NCI-H146 (cell line): Measurements from ENCODE around the gene EPS8L2.
"Not testable (repeated sequence)": the region's sequence is repeated elsewhere in the genome, so short reads cannot be mapped to it uniquely, and the experiment has no call there.

Experiments
- DNase-seq: peaks from one replicate; lab custom pipeline; 2025; lab: John Stamatoyannopoulos, UW

Gene EPS8L2

DNA sequence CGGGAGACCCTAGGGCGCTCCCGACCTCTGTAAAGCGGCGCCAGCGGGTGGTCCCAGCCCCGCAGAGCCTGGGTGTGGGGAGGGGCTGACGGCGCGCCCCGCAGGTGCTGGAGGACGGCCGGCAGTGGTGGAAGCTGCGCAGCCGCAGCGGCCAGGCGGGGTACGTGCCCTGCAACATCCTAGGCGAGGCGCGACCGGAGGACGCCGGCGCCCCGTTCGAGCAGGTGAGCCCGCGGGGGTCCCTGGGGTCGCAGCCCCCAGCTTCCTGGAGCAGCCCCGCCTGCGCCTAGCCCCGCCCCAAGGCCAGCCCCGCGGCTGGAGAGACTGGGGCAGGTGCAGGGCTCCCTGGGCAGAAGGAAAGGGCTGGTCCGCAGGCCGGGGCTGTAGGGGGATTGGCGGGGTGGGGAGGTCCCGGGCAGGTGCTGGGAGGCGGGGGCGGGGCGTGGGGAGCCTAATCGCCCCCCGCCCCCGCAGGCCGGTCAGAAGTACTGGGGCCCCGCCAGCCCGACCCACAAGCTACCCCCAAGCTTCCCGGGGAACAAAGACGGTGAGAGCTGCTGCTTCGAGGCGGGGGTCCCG, 19.7 kb downstream of the EPS8L2 start:
- DNase-seq = peak; percentile 79

DNA sequence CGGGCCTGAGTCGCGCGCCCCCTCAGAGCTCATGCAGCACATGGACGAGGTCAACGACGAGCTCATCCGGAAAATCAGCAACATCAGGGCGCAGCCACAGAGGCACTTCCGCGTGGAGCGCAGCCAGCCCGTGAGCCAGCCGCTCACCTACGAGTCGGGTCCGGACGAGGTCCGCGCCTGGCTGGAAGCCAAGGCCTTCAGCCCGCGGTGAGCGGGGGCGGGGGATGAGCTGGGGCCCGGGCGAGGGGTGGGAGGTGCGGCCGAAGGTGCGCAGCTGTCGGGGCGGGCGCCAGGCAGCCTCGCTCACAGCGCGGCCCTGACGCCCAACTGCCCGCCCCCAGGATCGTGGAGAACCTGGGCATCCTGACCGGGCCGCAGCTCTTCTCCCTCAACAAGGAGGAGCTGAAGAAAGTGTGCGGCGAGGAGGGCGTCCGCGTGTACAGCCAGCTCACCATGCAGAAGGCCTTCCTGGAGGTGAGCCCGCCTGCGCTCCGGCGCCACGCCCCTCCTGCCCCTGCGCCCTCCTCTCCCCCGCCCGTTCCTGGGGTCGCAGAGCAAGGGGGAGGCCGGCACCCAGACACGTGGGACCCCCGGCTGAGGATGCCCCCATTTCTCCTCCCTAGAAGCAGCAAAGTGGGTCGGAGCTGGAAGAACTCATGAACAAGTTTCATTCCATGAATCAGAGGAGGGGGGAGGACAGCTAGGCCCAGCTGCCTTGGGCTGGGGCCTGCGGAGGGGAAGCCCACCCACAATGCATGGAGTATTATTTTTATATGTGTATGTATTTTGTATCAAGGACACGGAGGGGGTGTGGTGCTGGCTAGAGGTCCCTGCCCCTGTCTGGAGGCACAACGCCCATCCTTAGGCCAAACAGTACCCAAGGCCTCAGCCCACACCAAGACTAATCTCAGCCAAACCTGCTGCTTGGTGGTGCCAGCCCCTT, 20.5 kb downstream of the EPS8L2 start:
- peak; percentile 86 for DNase-seq

DNA sequence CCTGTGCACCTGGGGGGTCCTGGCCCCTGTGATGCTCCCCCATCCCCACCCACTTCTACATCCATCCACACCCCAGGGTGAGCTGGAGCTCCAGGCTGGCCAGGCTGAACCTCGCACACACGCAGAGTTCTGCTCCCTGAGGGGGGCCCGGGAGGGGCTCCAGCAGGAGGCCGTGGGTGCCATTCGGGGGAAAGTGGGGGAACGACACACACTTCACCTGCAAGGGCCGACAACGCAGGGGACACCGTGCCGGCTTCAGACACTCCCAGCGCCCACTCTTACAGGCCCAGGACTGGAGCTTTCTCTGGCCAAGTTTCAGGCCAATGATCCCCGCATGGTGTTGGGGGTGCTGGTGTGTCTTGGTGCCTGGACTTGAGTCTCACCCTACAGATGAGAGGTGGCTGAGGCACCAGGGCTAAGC, 21.3 kb downstream of the EPS8L2 start:
- no peak for DNase-seq

DNA sequence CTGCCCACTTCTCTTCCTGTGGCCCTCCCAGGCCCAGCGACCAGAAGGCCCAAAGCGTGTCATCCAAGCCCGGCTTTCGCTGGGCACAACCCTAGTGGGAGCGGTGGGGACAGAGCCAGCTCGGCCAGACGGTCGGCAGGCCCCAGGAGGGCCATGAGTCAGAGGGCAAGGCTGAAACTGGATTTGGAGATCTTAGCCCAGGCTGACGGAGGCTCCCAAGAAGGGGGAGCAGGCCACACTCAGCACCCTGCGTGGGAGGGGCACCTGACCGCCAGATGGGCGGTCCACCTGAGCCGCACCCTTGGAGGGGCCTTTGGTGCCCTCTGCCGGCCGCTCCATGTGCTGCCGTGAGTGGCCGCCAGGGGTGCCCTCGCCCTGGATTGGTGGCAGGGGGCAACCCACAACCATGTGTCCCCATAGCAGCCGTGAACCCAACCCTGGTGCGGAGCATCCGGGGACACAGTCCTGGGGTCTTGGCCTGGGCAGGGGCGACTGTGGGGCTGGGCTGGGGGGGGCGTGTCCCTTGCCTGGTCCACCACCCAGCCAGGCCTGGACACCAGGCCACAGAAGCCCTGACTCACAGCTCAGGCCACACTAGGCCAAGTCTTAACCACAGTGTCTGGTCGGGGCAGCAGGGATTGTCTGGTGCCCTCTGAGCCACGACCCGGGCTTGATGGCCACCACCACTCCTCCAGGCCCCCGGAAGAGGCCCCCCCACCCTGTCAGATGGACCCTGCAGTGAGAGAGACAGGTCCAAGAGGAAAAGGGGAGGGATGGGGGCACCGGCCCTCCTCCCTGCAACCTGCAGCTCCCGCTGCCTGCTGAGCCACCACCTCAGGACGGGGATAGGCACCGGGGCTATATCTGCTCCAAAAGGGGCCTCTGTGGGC, 22.1 kb downstream of the EPS8L2 start:
- DNase-seq = peak; percentile 61

DNA sequence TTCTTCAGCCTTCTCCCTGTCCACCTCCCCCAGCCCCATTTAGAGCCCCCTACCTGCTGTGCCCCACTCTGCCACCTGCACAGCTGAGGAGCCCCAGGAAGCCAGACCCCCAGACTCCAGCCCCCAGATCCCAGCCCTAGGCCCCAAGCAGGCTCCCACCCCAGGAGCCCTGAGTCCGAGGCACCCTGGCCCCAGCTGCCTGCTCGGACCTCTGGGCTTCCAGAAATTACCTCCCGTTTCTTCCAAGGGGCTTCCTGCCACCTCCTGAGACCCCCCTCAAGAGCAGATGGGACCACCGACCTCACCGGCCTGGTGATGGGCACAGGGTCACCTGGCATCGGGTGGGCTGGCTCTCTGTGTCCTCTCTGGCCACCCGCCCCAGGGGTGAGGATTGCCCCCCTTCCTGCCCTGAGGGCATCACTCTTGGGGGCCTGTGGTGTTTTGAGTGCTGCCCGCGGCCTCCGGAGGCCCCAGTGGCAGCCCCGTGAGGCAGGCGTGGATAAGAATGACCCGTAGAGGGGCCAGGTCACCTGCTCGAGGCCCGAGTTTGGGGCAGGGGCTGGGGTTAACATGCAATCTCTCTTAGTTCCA, 23.0 kb downstream of the EPS8L2 start:
- no peak for DNase-seq

DNA sequence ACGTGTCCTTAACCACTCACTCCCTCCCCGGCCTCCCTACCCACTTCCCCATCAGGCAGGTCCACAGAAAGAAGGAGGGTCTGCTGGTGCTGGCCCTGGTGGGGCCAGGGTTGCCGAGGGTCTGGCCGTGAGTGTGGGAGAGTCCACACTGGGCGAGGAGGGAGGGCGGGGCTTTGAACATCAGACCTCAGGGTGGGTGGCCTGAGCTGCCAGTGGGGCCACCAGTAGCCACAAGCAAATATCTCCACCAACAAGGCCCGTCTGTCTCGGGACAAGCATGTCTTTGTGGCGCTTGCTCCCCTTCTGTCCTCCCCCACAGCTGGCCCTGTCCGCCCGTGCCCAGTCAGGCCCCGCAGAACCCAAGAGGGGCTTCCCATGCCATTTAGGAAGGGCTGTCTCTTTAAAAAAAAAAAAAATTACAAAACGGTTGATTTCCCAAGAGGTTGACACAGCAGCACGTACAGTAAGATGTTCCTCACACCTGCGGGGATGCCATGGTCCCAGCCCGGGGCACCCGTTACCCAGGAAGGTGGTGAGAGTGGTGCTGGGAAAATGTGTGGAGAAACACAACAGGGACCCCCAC, 23.6 kb downstream of the EPS8L2 start:
- no peak for DNase-seq

DNA sequence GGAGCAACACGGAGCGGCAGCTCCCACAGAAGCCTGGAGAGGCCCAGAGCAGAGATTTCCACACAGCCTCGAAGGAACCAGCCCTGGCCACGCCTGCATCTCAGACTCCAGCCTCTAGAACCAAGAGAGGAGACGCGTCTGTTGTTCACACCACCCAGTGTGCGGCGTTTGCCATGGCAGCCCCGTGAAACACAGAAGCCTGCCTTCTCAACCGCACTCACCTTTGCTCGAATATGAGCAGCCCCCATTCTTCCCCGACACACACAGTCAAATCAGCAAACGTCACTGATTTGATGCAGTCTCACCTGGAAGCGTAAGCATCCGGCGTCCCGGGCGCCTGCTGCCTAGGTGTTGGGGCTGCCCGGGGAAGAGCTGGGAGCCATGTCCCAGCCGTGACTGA, 27.0 kb downstream of the EPS8L2 start:
- peak; percentile 33 for DNase-seq

DNA sequence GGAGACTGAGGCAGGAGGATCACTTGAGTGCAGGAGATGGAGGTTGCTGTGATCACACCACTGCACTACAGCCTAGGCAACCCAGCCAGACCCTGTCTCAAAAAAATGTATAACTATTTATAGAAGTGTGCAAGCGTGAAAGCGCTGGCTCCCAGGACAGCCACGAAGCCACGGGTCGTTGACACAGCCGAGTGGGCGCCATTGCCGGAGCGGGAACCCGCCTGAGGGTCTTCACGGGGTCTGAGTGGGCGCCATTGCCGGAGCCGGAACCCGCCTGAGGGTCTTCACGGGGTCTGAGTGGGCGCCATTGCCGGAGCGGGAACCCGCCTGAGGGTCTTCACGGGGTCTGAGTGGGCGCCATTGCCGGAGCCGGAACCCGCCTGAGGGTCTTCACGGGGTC, 28.5 kb downstream of the EPS8L2 start:
- DNase-seq = not testable (repeated sequence)

DNA sequence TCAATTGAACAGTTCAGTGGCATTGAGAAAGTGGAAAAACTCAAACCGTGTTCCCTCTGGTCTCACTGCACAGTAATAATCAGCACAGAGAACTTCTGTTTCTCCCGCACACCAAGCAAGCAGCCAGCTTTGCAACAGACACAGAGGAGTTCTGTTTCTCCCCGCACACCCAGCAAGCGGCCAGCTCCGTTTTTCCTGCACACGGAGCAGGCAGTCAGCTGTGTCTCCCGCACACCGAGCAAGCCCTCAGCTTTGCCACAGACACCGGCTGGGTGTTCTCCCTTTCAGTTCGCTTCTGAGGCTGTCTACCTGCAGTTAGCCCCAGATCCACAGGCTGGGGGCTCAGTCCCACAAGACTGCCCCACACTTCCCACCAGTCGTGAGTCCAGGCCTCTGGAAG, 31.3 kb downstream of the EPS8L2 start:
- DNase-seq = no peak

DNA sequence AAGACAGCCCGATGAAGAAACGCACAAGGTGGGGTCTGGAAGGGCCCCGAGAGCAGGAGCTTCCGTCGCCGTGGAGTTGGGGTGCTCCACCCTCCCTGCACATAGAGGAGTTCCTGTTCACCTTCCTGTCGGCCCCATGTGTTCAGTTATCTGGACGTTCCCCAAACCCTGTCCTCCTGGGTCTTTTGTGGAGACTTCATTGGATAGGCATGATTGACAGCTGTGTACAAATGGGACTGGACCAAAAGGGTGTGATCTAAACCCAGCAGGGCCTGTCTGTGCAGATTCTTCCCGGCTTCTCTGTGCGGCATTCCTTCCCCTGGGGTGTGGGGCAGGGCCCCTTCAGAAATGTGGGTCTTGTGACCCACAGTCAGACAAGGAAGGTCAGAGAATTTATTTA, 31.9 kb downstream of the EPS8L2 start:
- DNase-seq = not testable (repeated sequence)

DNA sequence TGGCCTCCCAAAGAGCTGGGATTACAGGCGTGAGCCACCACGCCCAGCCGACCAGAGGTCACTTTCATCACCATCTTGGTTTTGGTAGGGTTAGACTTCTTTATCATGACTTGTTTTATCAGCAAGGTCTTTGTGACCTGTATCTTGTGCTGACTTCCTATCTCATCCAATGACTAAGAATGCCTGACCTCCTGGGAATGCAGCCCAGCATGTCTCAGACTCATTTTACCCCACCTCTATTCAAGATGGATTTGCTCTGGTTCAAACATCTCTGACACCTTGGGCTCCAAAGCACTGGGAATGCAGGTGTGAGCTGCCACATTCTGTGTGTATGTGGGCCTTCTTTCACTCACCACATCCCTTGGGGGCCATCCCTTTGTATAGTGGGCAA, 36.1 kb downstream of the EPS8L2 start:
- no peak for DNase-seq

DNA sequence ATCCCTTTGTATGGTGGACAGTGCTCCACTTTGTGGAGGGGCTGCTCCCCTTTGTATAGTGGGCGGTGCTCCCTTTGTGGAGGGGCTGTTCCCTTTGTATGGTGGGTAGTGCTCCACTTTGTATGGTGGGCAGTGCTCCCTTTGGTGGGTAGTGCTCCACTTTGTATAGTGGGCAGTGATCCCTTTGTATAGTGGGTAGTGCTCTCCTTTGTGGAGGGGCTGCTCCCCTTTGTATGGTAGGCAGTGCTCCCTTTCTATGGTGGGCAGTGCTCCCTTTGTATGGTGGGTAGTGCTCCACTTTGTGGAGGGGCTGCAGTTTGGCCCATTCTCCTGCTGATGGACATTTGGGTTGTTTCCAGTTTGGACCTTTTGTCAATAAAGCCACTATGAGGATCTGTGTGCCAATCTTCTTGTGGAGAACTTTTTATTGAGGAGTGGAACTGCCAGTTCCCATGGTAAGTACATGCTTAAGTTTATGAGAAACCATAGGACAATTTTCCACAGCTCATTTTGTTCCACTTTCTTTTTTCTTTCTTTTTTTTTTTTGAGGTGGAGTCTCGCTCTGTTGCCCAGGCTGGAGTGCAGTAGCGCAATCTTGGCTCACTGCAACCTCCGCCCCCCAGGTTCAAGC, 36.7 kb downstream of the EPS8L2 start:
- DNase-seq = no peak

DNA sequence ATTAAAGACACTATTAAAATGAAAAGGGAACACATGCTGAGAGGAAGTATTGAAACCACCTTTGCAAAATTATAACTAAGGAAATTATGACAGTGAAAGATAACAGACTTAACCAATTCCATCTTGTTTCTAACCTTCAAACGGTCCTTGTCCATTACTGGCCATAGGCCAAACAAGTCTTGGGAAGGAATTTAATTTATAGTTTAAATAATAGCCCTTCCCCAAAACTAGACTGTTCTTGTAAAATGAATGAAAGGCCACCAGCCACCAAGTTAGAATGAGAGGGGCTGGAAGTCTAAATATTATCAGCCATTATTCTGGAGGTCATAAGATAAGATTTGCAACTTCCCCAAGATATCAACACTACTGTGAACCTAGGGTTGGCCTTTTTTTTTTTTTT, 39.4 kb downstream of the EPS8L2 start:
- no peak for DNase-seq

DNA sequence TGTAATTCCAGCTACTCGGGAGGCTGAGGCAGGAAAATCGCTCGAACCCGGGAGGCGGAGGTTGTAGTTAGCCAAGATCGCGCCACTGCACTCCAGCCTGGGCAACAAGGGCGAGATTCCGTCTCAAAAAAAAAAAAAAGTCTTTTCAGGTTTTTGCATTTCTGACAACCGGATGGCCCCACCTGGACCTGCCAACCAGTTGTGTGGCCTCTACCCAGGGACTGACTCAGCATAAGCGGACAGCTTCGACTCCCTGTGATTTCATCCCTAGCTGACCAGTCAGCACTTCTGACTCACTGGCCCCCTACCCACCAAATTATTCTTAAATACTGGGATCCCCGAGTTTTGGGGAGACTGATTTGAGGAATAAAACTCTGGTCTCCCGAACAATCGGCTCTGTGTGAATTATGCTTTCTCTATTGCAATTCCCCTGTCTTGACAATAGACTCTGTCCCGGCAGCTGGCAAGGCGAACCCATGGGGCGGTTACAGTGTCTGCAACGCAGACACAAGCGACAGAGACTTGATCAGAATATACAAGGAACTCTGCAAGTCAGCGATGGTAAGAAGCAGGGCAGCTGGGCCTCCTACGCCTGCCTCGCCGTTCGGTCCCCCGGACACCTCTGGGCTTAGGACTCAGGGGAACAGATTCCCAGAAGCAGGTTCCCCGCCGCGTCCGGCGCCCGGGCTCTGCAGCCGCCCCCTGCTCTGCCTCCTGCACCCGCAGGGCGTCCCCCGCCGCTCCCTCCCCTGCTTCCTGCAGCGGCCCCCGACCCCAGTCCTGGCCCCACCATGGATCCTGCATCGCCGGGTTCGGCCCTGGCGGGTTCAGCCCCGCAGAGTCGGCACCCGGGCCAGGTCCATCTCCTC, 40.5 kb downstream of the EPS8L2 start:
- DNase-seq = peak; percentile 61

DNA sequence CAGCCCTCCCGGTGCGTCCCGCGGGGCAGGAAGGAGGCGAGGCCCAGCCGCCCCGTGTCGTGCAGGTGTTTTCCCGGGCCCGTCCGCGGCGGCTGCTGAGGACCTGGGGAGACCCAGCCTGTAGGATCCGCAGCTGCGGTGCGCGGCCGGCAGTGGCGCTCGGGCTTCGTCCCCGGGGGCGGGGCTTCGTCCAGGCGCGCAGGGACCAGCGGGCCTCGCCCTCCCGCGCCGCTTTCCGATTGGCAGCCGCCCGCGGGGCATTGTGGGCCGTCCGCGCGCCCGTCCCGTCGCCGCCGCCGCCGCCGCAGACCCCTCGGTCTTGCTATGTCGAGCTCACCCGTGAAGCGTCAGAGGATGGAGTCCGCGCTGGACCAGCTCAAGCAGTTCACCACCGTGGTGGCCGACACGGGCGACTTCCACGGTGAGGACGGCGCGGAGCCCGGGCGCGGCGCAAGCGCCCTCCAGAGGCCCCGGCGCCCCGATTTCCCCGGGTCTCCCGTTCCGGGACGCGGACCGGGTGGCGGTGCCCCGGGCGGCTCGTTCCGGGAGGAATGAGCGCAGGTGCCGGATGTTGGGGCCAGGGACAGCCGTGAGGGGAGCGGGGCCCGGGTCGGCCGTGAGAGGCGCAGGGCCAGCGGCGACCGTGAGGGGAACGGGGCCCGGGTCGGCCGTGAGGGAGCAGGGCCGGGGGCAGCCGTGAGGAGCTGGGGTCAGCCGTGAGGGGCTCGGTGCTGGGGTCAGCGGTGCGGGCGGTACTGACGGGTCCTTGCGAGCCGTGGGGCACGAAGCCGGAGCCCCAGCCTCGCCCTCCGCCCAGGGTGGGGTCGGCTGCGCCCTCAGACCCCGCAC, 41.4 kb downstream of the EPS8L2 start, which contains the start of gene TALDO1:
TALDO1 (plus strand) TSS at position 307 of the 849 bp plus-strand sequence; CDS start at position 325, 18 bp downstream.
- peak; percentile 92 for DNase-seq

DNA sequence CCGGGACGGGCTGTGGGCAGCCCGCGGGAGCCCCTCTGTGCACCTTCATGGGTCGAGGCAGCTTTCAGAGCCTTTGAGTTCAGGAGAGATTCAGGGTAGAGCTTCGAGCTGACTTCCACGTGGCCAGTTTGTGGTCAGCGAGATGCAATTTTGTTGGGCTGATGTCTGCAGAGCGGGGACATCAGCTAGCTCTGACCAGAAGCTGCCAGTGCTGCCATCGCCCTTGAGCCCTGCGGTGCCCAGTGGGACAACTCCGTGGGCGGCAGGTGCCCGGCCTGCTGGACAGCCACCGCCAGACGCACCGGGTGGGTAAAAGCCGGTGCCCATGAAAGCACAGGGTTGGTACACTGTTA, 42.0 kb downstream of the EPS8L2 start:
- DNase-seq = peak; percentile 29

DNA sequence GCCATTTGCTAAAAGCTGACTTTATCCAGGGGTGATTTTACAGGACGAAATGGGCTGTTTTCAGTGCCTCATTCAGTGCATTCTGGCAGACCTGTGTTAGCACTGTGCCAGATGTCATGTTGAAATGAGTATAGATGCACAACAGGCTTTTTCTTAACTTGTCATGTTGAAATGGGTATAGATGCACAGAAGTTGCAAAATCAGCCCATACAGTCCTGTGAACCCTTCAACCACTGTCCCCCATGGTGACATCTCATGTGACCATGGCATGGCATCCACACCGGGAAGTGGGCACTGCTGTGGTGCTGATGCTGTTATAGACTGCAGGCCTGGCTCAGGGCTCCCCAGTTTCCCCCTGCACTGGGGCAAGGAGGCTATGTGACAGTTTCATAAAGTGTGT, 43.7 kb downstream of the EPS8L2 start:
- no peak for DNase-seq

DNA sequence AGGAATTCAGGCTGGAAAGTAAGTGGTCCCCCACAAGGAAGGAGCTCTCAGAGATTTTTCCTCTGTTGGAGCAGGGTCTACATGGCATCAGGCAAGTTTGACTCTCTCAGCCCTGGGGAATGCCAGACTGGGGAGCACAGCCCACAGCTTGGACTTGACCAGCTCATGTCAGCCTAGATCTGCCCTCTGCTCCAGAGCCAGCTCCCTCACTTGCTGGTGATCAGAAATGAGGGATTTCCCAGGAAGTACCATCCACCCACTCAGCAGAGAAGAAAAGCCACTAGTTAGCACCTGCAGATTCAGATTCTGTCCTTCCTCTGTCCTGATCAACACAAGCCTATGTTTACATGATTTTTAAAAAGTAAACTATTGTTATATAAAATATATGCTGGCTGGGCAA, 54.2 kb downstream of the EPS8L2 start:
- DNase-seq = no peak

DNA sequence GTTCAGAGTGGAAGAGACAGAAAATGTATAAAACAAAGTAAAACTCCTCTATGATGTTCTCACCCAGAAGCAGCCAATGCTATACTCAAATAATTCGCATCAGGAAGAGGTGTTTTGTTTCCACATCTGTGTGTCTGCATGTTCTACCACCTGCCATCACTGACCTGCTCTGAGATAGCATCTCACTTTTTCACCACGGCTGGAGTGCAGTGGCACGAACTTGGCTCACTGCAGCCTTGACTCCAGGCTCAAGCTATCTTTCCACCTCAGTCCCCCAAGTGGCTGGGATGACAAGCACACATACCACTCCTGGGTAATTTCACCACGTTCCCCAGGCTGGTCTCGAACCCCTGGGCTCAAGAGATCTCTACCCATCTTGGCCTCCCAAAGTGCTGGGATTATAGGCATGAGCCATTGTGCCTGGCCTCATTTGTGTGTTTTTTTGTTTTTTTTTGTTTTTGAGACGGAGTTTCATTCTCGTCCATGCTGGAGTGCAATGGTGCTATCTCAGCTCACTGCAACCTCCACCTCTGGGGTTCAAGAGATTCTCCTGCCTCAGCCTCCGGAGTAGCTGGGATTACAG, 55.6 kb downstream of the EPS8L2 start:
- no peak for DNase-seq
